Measurements from ENCODE around the gene ARHGAP24. TPM values are rescaled to one million over a fixed set of nuclear protein-coding genes. Genes with fewer than 3 reads are reported as not detected.

Gene ARHGAP24
- total RNA-seq, 1 experiment from 2014 or later: 2.1 TPM

- Mint-ChIP-seq H3K9me3 (peaks cover 5% of the 10 kb centered on the region; the same call in 1 of the 2 replicates), H3K27me3 (ENCODE audit: low read depth) (no peaks in the 10 kb centered on the region; the same call in 1 of the 2 replicates), H3K27ac (no peak overlapping the region), H3K36me3 (no peaks in the 10 kb centered on the region), H3K4me1 (no peaks in the 10 kb centered on the region), H3K4me3 (no peak overlapping the region)
- ChIA-PET POLR2A (no interaction called here), CTCF (interaction anchor here (2.3 kb wide), 1 partner anchor 190 kb away, joined by 7 read pairs; no protein-coding TSS in a partner anchor)
- DNase-seq (ENCODE audit: low spot score): no peak
- ATAC-seq: no peak
- no peak for TF ChIP-seq E2F4 (CRISPR knock-in tag; IDR thresholded peaks at IDR 0.05; ENCODE audit: borderline replicate concordance, low read depth)
- TF ChIP-seq TEAD1 (CRISPR knock-in tag; IDR thresholded peaks at IDR 0.05): no peak
- no peak for TF ChIP-seq PRDM15 (CRISPR knock-in tag; IDR thresholded peaks at IDR 0.05)
- TF ChIP-seq ZNF423 (CRISPR knock-in tag; IDR thresholded peaks at IDR 0.05): no peak
- no peak for TF ChIP-seq ATF6 (CRISPR knock-in tag; IDR thresholded peaks at IDR 0.05)
- no peak for TF ChIP-seq ZNF138 (CRISPR knock-in tag; conservative IDR thresholded peaks at IDR 0.05)
- TF ChIP-seq ARID4B (CRISPR knock-in tag; IDR thresholded peaks at IDR 0.05; ENCODE audit: borderline replicate concordance): no peak
- TF ChIP-seq NR2C2 (CRISPR knock-in tag; IDR thresholded peaks at IDR 0.05): no peak
- no peak for TF ChIP-seq TEAD4 (CRISPR knock-in tag; IDR thresholded peaks at IDR 0.05)
- no peak for TF ChIP-seq FOXJ3 (CRISPR knock-in tag; IDR thresholded peaks at IDR 0.05; ENCODE audit: borderline replicate concordance)
- no peak for TF ChIP-seq KAT7 (CRISPR knock-in tag; IDR thresholded peaks at IDR 0.05; ENCODE audit: borderline replicate concordance)
- TF ChIP-seq JAZF1 (CRISPR knock-in tag; IDR thresholded peaks at IDR 0.05): no peak
- TF ChIP-seq AFF4 (CRISPR knock-in tag; IDR thresholded peaks at IDR 0.05; ENCODE audit: borderline replicate concordance): no peak
- no peak for TF ChIP-seq STAT6 (CRISPR knock-in tag; conservative IDR thresholded peaks at IDR 0.05; ENCODE audit: low read depth)
Observed at GRCh38 chr4:85986266-85986665, 511.3 kb downstream of the ARHGAP24 start.
